Measurements from ENCODE around the gene IRGC.

GRCh38 chr19:43684326-43684725 is 31.6 kb upstream of the IRGC start:
- TF ChIP-seq ZNF280C (tag by site-specific recombination; IDR thresholded peaks at IDR 0.05) (no peak), ZNF274 (IDR thresholded peaks at IDR 0.05; ENCODE audit: low read length) (no peak), ZNF274 (tag by site-specific recombination; IDR thresholded peaks at IDR 0.05; ENCODE audit: borderline replicate concordance) (no peak), CTCF (tag by site-specific recombination; IDR thresholded peaks at IDR 0.05) (no peak), KLF10 (tag by site-specific recombination; IDR thresholded peaks at IDR 0.05) (no peak)
